DOHH2 (cell line): ENCODE results near the gene ACOX3.

Experiments
- H3F3A ChIP-seq: fragments of 200-600 bp; sonication (generic), shearing (Covaris generic); 2 replicates; pipeline ENCODE4 v1.6.0; 2016; ENCODE audit warnings: antibody characterized with exemption, mild to moderate bottlenecking; ENCODE audit not compliant: control insufficient read depth, insufficient read depth
- H3K27ac ChIP-seq: fragments of 200-600 bp; sonication (generic); 2 replicates; pipeline ENCODE4 v1.5.1; 2014; ENCODE audit warnings: low read depth, mild to moderate bottlenecking, low read length, moderate library complexity
- H3K27me3 ChIP-seq: fragments of 200-600 bp; sonication (generic); 2 replicates; pipeline ENCODE4 v1.6.1; 2014; ENCODE audit warnings: mild to moderate bottlenecking, low read length, mixed read lengths; ENCODE audit not compliant: control insufficient read depth
- H3K36me3 ChIP-seq: fragments of 200-600 bp; sonication (generic); 2 replicates; pipeline ENCODE4 v1.6.1; 2014; ENCODE audit warnings: mild to moderate bottlenecking, low read length, moderate library complexity, mixed read lengths; ENCODE audit not compliant: control insufficient read depth
- H3K4me1 ChIP-seq: fragments of 200-600 bp; sonication (generic); 2 replicates; pipeline ENCODE4 v1.6.1; 2014; ENCODE audit warnings: mild to moderate bottlenecking, low read length, mixed read lengths; ENCODE audit not compliant: control insufficient read depth
- H3K4me2 ChIP-seq: fragments of 200-600 bp; sonication (generic); 2 replicates; pipeline ENCODE4 v1.6.0; 2014; ENCODE audit warnings: mild to moderate bottlenecking, low read length, moderate library complexity
- H3K4me3 ChIP-seq: fragments of 200-600 bp; sonication (generic); 2 replicates; pipeline ENCODE4 v1.5.1; 2014; ENCODE audit warnings: mild to moderate bottlenecking, low read length, mixed read lengths
- H3K79me2 ChIP-seq: fragments of 200-600 bp; sonication (generic); 2 replicates; pipeline ENCODE4 v1.6.1; 2014; ENCODE audit warnings: mild to moderate bottlenecking, low read length, mixed read lengths; ENCODE audit not compliant: control insufficient read depth
- H3K9me2 ChIP-seq: fragments of 200-600 bp; sonication (generic); replicated peaks from 2 replicates; pipeline ENCODE4 v1.6.1; 2014; ENCODE audit warnings: mild to moderate bottlenecking, low read length, mixed read lengths; ENCODE audit not compliant: control insufficient read depth
- H3K9me3 ChIP-seq: fragments of 200-600 bp; sonication (generic); 2 replicates; pipeline ENCODE4 v1.6.1; 2014; ENCODE audit warnings: antibody characterized with exemption, low read length, mixed read lengths; ENCODE audit not compliant: control insufficient read depth, insufficient read depth
- H4K20me1 ChIP-seq: fragments of 200-600 bp; sonication (generic); 2 replicates; pipeline ENCODE4 v1.6.0; 2014; ENCODE audit warnings: low read depth, mild to moderate bottlenecking, antibody characterized with exemption, low read length, moderate library complexity; ENCODE audit not compliant: control insufficient read depth, insufficient read depth
- CTCF ChIP-seq: fragments of 200-600 bp; sonication (generic); IDR thresholded peaks from one replicate; pipeline ENCODE4 v1.5.1; 2014; ENCODE audit warnings: antibody characterized with exemption, mild to moderate bottlenecking, low read depth, low read length; ENCODE audit not compliant: poor library complexity, severe bottlenecking
- EZH2phosphoT487 ChIP-seq: fragments of 200-600 bp; sonication (generic); IDR thresholded peaks from 2 replicates; pipeline ENCODE4 v1.6.1; 2017; ENCODE audit warnings: borderline replicate concordance, mild to moderate bottlenecking, antibody characterized with exemption, low read length, moderate library complexity, mixed read lengths

ACOX3 gene

DNA sequence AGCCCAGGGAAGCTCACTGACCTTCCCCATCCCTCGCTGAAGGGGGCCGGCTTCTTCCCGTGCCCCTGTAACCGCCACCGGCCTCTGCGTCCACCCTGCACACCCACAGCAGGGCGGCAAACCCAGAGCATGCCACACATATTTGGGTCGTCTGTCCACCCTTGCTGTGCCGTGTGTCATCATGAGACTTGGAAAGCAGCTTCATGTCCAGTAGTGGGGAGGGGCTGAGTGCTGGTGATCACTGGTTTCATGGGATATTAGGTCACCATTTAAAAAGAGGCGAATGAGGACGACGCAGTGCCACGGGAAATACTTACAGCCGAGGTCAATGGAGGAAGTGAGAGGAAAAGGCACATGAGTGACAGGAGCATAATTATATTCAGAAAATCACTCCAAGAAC is 96.1 kb downstream of the ACOX3 start:
- Histone ChIP-seq H3K27me3 (no peaks in the 10 kb centered on the region), H3K36me3 (no peaks in the 10 kb centered on the region), H4K20me1 (no peaks in the 10 kb centered on the region), H3K4me1 (peaks cover 7% of the 10 kb centered on the region), H3K79me2 (no peaks in the 10 kb centered on the region), H3K27ac (no peak overlapping the region), H3F3A (no peaks in the 10 kb centered on the region), H3K9me2 (no peaks in the 10 kb centered on the region), H3K4me2 (no peak overlapping the region), H3K9me3 (no peaks in the 10 kb centered on the region), H3K4me3 (no peak overlapping the region)
- TF ChIP-seq EZH2phosphoT487: no peak
- TF ChIP-seq CTCF: no peak

GRCh38 chr4:8343967-8344331 is 96.6 kb downstream of the ACOX3 start:
- no peak overlapping the region for H3K27ac ChIP-seq
- H3K9me3 ChIP-seq: no peaks in the 10 kb centered on the region
- H3K27me3 ChIP-seq: no peaks in the 10 kb centered on the region
- TF ChIP-seq EZH2phosphoT487 (no peak), CTCF (no peak)
- H3K79me2 ChIP-seq: no peaks in the 10 kb centered on the region
- peaks cover 9% of the 10 kb centered on the region for H3K4me1 ChIP-seq
- H3K4me2 ChIP-seq: no peak overlapping the region
- H3K4me3 ChIP-seq: no peak overlapping the region
- H3K36me3 ChIP-seq: no peaks in the 10 kb centered on the region
- H3F3A ChIP-seq: no peaks in the 10 kb centered on the region
- no peaks in the 10 kb centered on the region for H4K20me1 ChIP-seq
- H3K9me2 ChIP-seq: no peaks in the 10 kb centered on the region

GRCh38 chr4:8343262-8343966 is 97.1 kb downstream of the ACOX3 start:
- no peak overlapping the region for H3K4me2 ChIP-seq
- no peaks in the 10 kb centered on the region for H3K27me3 ChIP-seq
- H3K9me2 ChIP-seq: no peaks in the 10 kb centered on the region
- peaks cover 13% of the 10 kb centered on the region for H3K4me1 ChIP-seq
- H3K4me3 ChIP-seq: no peak overlapping the region
- no peaks in the 10 kb centered on the region for H3K9me3 ChIP-seq
- no peaks in the 10 kb centered on the region for H3K79me2 ChIP-seq
- no peaks in the 10 kb centered on the region for H4K20me1 ChIP-seq
- no peak overlapping the region for H3K27ac ChIP-seq
- no peaks in the 10 kb centered on the region for H3F3A ChIP-seq
- TF ChIP-seq EZH2phosphoT487 (no peak), CTCF (no peak)
- H3K36me3 ChIP-seq: no peaks in the 10 kb centered on the region
